Natural killer cell (primary cell): ENCODE data around the gene PTEN. TPM values are rescaled to one million over a fixed set of nuclear protein-coding genes. Genes with fewer than 3 reads are reported as not detected.

Experiments
- ATAC-seq, 3 donors: fragments of 150-1000 bp in 2 of 3; fragments of 200-7000 bp in 1 of 3; cut with Tn5 transposase; 1 replicate in 1 of 3; 2 replicates in 2 of 3; pipeline ENCODE4 v1.10.0; 2021; ENCODE audit warnings: mild to moderate bottlenecking in 2 of 3, moderate library complexity in 2 of 3
- DNase-seq, 2 donors: peaks; one replicate each; pipeline versions ENCODE4 v3.0.0 to v3.0.0-alpha.2; 2013 to 2021; ENCODE audit warnings: mixed read lengths in 1 of 2
- H3K27ac ChIP-seq: one replicate; pipeline ENCODE4 v1.5.1; 2013; ENCODE audit warnings: mild to moderate bottlenecking, low read length
- H3K27me3 ChIP-seq: one replicate; pipeline ENCODE4 v1.6.1; 2013; ENCODE audit warnings: low read length; ENCODE audit not compliant: control insufficient read depth, insufficient read depth
- H3K36me3 ChIP-seq: one replicate; pipeline ENCODE4 v1.6.1; 2013; ENCODE audit warnings: low read length; ENCODE audit not compliant: control insufficient read depth, insufficient read depth
- H3K4me1 ChIP-seq: one replicate; pipeline ENCODE4 v1.6.1; 2013; ENCODE audit warnings: low read length; ENCODE audit not compliant: control insufficient read depth, insufficient read depth
- H3K4me3 ChIP-seq: one replicate; pipeline ENCODE4 v1.5.1; 2013; ENCODE audit warnings: low read length
- H3K9me3 ChIP-seq: one replicate; pipeline ENCODE4 v1.6.1; 2013; ENCODE audit warnings: low read length; ENCODE audit not compliant: control insufficient read depth, insufficient read depth
- H3K27ac Mint-ChIP-seq, 2 donors: one replicate each; pipeline ENCODE4 v1.8.0; 2022; ENCODE audit warnings: mild to moderate bottlenecking in 2 of 2, mixed read lengths in 2 of 2, moderate library complexity in 1 of 2
- H3K27me3 Mint-ChIP-seq, 2 donors: one replicate each; pipeline ENCODE4 v1.8.0; 2022; ENCODE audit warnings: low read depth in 2 of 2, mixed read lengths in 2 of 2
- H3K36me3 Mint-ChIP-seq: one replicate; pipeline ENCODE4 v1.8.0; 2022; ENCODE audit warnings: mixed read lengths
- H3K4me1 Mint-ChIP-seq, 2 donors: one replicate each; pipeline ENCODE4 v1.8.0; 2022; ENCODE audit warnings: mixed read lengths in 2 of 2
- H3K4me3 Mint-ChIP-seq: one replicate; pipeline ENCODE4 v1.8.0; 2022; ENCODE audit warnings: mild to moderate bottlenecking, moderate library complexity, mixed read lengths
- H3K9me3 Mint-ChIP-seq, 2 donors: one replicate each; pipeline ENCODE4 v1.8.0; 2022; ENCODE audit warnings: mixed read lengths in 2 of 2
- CTCF ChIP-seq: fragments of 200-600 bp; IDR thresholded peaks from one replicate; pipeline ENCODE4 v1.8.0; 2022; ENCODE audit warnings: antibody characterized with exemption
- WGBS: methylation state at CpG from one replicate; pipeline ENCODE4 v1.1.7; 2013; ENCODE audit warnings: missing lambda C conversion rate; ENCODE audit not compliant: insufficient coverage; 5-methylcytosine and 5-hydroxymethylcytosine counted together
- intact Hi-C: fragments of 100-400 bp; cut with micrococcal nuclease; formaldehyde crosslinking; loops from one replicate; pipeline ENCODE4 v1.14.2; 2022
- total RNA-seq, 4 donors: library from RNA; stranded (reverse); fragments of 120-200 nt in 1 of 4; gene quantifications; one replicate each; pipeline versions ENCODE4 v1.2.3 to v1.2.4, GENCODE V29; 2013 to 2022

Gene PTEN
- total RNA-seq, 3 donors from 2014 or later (not counting 1 experiment from before 2014, with no cell fraction given): 107 to 142 (median 121) TPM

DNA sequence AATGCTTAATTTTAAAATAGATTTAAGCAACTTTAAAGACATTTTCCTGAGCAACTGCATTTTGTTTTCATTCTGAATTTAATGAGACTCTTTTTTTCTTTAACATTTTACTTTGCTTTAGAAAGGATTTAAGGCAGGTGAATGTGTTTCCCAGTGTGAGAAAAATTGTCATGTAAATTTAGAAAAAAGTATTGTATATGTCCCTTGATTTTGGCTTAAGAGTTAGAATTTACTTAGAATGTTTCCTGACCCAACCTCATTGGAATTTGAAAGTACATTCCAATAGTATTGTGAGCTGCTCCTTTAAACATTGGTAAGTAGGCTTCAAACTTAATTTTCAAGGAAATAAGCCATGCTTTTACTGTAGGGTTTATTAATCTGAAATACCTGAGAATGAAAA, 110.2 kb downstream of the PTEN start:
- Mint-ChIP-seq H3K36me3 (no peaks in the 10 kb centered on the region), H3K27me3 (no peaks in the 10 kb centered on the region), H3K9me3 (no peaks in the 10 kb centered on the region), H3K27ac (no peak overlapping the region), H3K4me3 (no peak overlapping the region), H3K4me1 (peaks cover 0 to 15% of the 10 kb centered on the region in 2 donors)
- Histone ChIP-seq H3K4me3 (no peak overlapping the region), H3K4me1 (no peaks in the 10 kb centered on the region), H3K9me3 (no peaks in the 10 kb centered on the region), H3K27ac (no peak overlapping the region), H3K36me3 (no peaks in the 10 kb centered on the region), H3K27me3 (no peaks in the 10 kb centered on the region)
- intact Hi-C loops: no loop called here
- DNase-seq (no peak), ATAC-seq (no peak)
- no peak for TF ChIP-seq CTCF

GRCh38 chr10:87974130-87974529, 110.7 kb downstream of the PTEN start:
- Histone ChIP-seq H3K9me3 (no peaks in the 10 kb centered on the region), H3K27ac (no peak overlapping the region), H3K27me3 (no peaks in the 10 kb centered on the region), H3K4me1 (no peaks in the 10 kb centered on the region), H3K36me3 (no peaks in the 10 kb centered on the region), H3K4me3 (no peak overlapping the region)
- H3K9me3 Mint-ChIP-seq: no peaks in the 10 kb centered on the region
- H3K27me3 Mint-ChIP-seq: no peaks in the 10 kb centered on the region
- no CpG with 5 or more reads among the region's 3 CpGs for WGBS
- intact Hi-C loops: no loop called here
- no peak for TF ChIP-seq CTCF
- H3K4me3 Mint-ChIP-seq: no peak overlapping the region
- DNase-seq: no peak
- no peak for ATAC-seq
- H3K36me3 Mint-ChIP-seq: no peaks in the 10 kb centered on the region
- H3K27ac Mint-ChIP-seq: no peak overlapping the region
- peaks cover 0 to 15% of the 10 kb centered on the region in 2 donors for H3K4me1 Mint-ChIP-seq

DNA sequence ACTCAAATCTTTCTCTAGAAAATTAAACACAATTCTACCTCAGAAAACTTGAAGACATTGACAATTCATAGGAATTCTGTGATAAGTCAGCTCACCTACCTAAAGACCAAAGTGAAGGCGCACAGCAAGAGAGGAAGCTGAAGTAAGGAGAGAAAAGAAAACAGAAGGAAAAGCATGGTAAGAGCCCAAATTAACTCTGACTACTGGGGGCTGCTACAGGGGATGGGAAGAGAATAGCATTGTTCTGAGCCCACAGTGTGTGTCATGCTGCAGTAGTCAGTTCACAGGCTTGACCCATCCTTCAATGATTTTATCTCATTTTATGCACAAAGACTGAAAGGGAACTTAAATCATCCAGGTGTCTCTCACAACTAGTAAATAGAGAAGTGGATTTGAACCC, 111.3 kb downstream of the PTEN start:
- intact Hi-C loops: no loop called here
- peaks cover 0 to 15% of the 10 kb centered on the region in 2 donors for H3K4me1 Mint-ChIP-seq
- no peak overlapping the region for H3K27ac Mint-ChIP-seq
- Histone ChIP-seq H3K36me3 (no peaks in the 10 kb centered on the region), H3K27ac (no peak overlapping the region), H3K4me3 (no peak overlapping the region), H3K4me1 (no peaks in the 10 kb centered on the region), H3K27me3 (no peaks in the 10 kb centered on the region), H3K9me3 (no peaks in the 10 kb centered on the region)
- no peak for TF ChIP-seq CTCF
- no peak for DNase-seq
- 100% methylated on average over 1 of the region's 1 CpG for WGBS
- H3K4me3 Mint-ChIP-seq: no peak overlapping the region
- H3K36me3 Mint-ChIP-seq: no peaks in the 10 kb centered on the region
- ATAC-seq: no peak
- no peaks in the 10 kb centered on the region for H3K9me3 Mint-ChIP-seq
- H3K27me3 Mint-ChIP-seq: no peaks in the 10 kb centered on the region

DNA sequence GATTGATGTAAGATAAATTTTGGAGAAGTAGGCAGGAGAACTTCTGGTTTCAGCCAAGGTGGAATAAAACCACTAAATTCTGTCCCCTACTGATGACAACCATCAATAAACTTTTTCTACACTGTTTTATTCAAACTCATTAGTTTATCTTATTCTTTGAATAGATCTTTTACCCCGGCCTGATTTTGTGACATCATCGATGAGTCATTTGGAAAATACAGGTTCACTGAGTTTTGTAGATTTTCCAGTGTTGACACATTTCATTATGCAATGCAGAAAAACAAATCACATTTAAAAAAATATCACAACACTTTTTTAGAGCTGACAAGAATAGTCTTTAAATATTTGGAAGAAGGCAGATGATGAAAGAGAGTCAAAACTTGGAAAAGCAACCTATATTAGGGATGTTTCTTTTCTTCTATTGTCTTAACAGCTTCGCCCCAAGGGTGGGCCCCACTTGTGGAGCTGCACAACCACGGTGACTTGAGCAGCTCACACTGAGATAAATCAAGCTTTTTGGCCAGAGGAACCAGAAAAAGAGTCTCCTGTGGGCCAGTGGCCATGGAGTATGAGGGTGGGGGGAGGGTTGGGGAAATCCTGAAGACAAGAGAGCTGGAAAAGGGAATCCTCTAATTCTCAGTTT, 112.8 kb downstream of the PTEN start:
- no peaks in the 10 kb centered on the region for H3K9me3 Mint-ChIP-seq
- H3K36me3 Mint-ChIP-seq: no peaks in the 10 kb centered on the region
- H3K27ac Mint-ChIP-seq: no peak overlapping the region
- peaks cover 0 to 14% of the 10 kb centered on the region in 2 donors for H3K4me1 Mint-ChIP-seq
- DNase-seq (no peak), ATAC-seq (no peak)
- Histone ChIP-seq H3K36me3 (no peaks in the 10 kb centered on the region), H3K9me3 (no peaks in the 10 kb centered on the region), H3K27ac (no peak overlapping the region), H3K27me3 (no peaks in the 10 kb centered on the region), H3K4me1 (no peaks in the 10 kb centered on the region), H3K4me3 (no peak overlapping the region)
- H3K27me3 Mint-ChIP-seq: no peaks in the 10 kb centered on the region
- intact Hi-C loops: no loop called here
- 75% methylated on average over 4 of the region's 4 CpGs for WGBS
- TF ChIP-seq CTCF: no peak
- no peak overlapping the region for H3K4me3 Mint-ChIP-seq
